ENCODE data around the gene SNX13.

Gene SNX13

GRCh38 chr7:17900464-17900863, 39.8 kb downstream of the SNX13 start:
- no peak for DNase-seq (ENCODE audit: low spot score)
- in situ Hi-C loops (cut with MboI; ENCODE audit: low pct_unique_long_range_greater_than_20kb, low sequenced_read_pairs, unreplicated experiment) = no loop called here
- no peak for TF ChIP-seq CTCF (IDR thresholded peaks at IDR 0.05; ENCODE audit: extremely low read depth, insufficient read depth, missing control alignments)

GRCh38 chr7:17898111-17898510, 42.2 kb downstream of the SNX13 start:
- TF ChIP-seq CTCF (IDR thresholded peaks at IDR 0.05; ENCODE audit: extremely low read depth, insufficient read depth, missing control alignments) = no peak
- in situ Hi-C loops (cut with MboI; ENCODE audit: low pct_unique_long_range_greater_than_20kb, low sequenced_read_pairs, unreplicated experiment) = no loop called here
- no peak for DNase-seq (ENCODE audit: low spot score)

- no peak for DNase-seq (ENCODE audit: low spot score)
- TF ChIP-seq CTCF (IDR thresholded peaks at IDR 0.05; ENCODE audit: extremely low read depth, insufficient read depth, missing control alignments) = no peak
- in situ Hi-C loops (cut with MboI; ENCODE audit: low pct_unique_long_range_greater_than_20kb, low sequenced_read_pairs, unreplicated experiment) = no loop called here
Observed at GRCh38 chr7:17887286-17887685, 53.0 kb downstream of the SNX13 start.

- no peak for TF ChIP-seq CTCF (IDR thresholded peaks at IDR 0.05; ENCODE audit: extremely low read depth, insufficient read depth, missing control alignments)
- no peak for DNase-seq (ENCODE audit: low spot score)
- in situ Hi-C loops (cut with MboI; ENCODE audit: low pct_unique_long_range_greater_than_20kb, low sequenced_read_pairs, unreplicated experiment) = no loop called here
Observed at GRCh38 chr7:17882685-17883084, 57.6 kb downstream of the SNX13 start.

GRCh38 chr7:17879075-17879661, 61.1 kb downstream of the SNX13 start:
- no peak for TF ChIP-seq CTCF (IDR thresholded peaks at IDR 0.05; ENCODE audit: extremely low read depth, insufficient read depth, missing control alignments)
- no peak for DNase-seq (ENCODE audit: low spot score)
- in situ Hi-C loops (cut with MboI; ENCODE audit: low pct_unique_long_range_greater_than_20kb, low sequenced_read_pairs, unreplicated experiment) = no loop called here

- DNase-seq (ENCODE audit: low spot score) = no peak
- in situ Hi-C loops (cut with MboI; ENCODE audit: low pct_unique_long_range_greater_than_20kb, low sequenced_read_pairs, unreplicated experiment) = no loop called here
- no peak for TF ChIP-seq CTCF (IDR thresholded peaks at IDR 0.05; ENCODE audit: extremely low read depth, insufficient read depth, missing control alignments)
Observed at GRCh38 chr7:17878627-17879026, 61.7 kb downstream of the SNX13 start.

Measured in GM13977 (cell line).